ENCODE data around the gene ASIC4. TPM values are rescaled to one million over a fixed set of nuclear protein-coding genes. Genes with fewer than 3 reads are reported as not detected.
A peak's percentile ranks its signal among the peaks of the same experiment; 100 is the strongest.

The ASIC4 gene
- total and polyA plus RNA-seq, 2 of the 4 experiments (the other 2 are of a cell fraction): 0.10 TPM; not detected in 1

DNA sequence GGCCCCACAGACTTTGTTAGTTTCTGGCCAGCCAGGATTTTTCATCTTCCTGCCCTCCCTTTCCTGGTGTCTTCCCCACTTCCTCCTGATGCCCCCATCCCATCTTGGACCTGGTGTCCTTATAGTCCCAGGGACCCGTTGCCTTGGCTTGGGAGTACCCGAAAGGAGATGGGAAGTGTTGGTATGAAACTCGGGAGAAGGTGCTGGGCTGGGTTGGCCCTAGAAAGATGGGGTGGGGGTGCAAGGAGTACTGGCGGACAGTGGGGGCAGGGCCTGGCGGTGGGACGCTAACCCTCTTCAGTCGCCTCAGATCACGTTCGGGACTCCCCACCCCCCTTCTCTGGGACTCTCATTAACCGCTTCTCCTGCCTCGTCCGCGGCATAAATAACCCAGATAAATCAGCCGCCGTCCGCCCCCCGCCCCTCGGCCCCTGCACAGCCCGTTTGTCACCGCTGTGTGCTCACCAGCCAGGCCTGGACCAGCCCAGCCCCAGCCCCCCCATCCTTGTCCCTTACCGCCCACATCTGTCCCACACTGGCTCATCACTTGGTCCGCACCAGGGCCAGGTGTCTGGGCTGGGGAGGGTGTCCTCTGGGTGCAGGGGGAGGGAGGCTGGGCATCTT is 3.7 kb upstream of the ASIC4 start:
- H2BK120ac ChIP-seq (ENCODE audit: low read depth, low read length): no peak overlapping the region
- no peak overlapping the region for H4K5ac ChIP-seq (ENCODE audit: low read depth, low read length)
- no TSS peak for BruUV-seq (replicated peaks)
- peaks cover 15% of the 10 kb centered on the region for H3K36me3 ChIP-seq (ENCODE audit: control insufficient read depth, insufficient read depth, low read length)
- peak overlapping the region; percentile 25; the same call in 1 of the 2 replicates for H3K9ac ChIP-seq (ENCODE audit: low read depth, low read length)
- no peak overlapping the region for H3K23ac ChIP-seq (ENCODE audit: low read depth, low read length)
- H2AK9ac ChIP-seq (replicated peaks; ENCODE audit: low read depth, low read length, poor library complexity): no peak overlapping the region
- H3K9me3 ChIP-seq (ENCODE audit: control insufficient read depth, insufficient read depth, low read length): no peaks in the 10 kb centered on the region
- H2BK5ac ChIP-seq (ENCODE audit: low read depth, low read length, poor library complexity, severe bottlenecking): no peak overlapping the region
- H3K56ac ChIP-seq (ENCODE audit: extremely low read depth, insufficient read depth, low read length): no peak overlapping the region
- intact Hi-C loops (cut with micrococcal nuclease) (no loop called here), in situ Hi-C loops (cut with MboI; ENCODE audit: low sequenced_read_pairs) (no loop called here), dilution Hi-C loops (cut with HindIII; ENCODE audit: low sequenced_read_pairs, unreplicated experiment) (no loop called here)
- H3K18ac ChIP-seq (ENCODE audit: low read depth, low read length): no peak overlapping the region
- H2AFZ ChIP-seq (replicated peaks; ENCODE audit: low read length, poor library complexity): peak overlapping the region; percentile 75
- H3K4me3 ChIP-seq (ENCODE audit: insufficient read depth, low read depth, low read length): no peak overlapping the region
- H4K8ac ChIP-seq (ENCODE audit: low read depth in 2 of 2, low read length in 2 of 2): no peak overlapping the region
- H4K91ac ChIP-seq (ENCODE audit: insufficient read depth, low read depth, low read length): no peak overlapping the region
- H2BK15ac ChIP-seq (ENCODE audit: low read depth, low read length): no peak overlapping the region
- H3K27me3 ChIP-seq (ENCODE audit: control insufficient read depth, insufficient read depth, low read length): peaks cover 53% of the 10 kb centered on the region
- no peak for ATAC-seq (ENCODE audit: low read depth)
- H2BK20ac ChIP-seq (ENCODE audit: low read depth, low read length): no peak overlapping the region
- no peaks in the 10 kb centered on the region for H3K9me1 ChIP-seq (ENCODE audit: insufficient read depth, low read length)
- H3K27ac ChIP-seq (ENCODE audit: insufficient read depth, low read length): no peak overlapping the region
- H3K4ac ChIP-seq (ENCODE audit: low read depth, low read length): no peak overlapping the region
- H3K14ac ChIP-seq (replicated peaks; ENCODE audit: low read depth, low read length): no peak overlapping the region
- CTCF ChIA-PET: interaction anchor here (0.9 to 2.0 kb wide), 7 partner anchors 8 to 21 kb away, joined by 3 to 28 read pairs (median 7); partner anchors contain the start of gene GMPPA
- no peak overlapping the region for H2AK5ac ChIP-seq (ENCODE audit: low read depth, low read length)
- H4K20me1 ChIP-seq (ENCODE audit: insufficient read depth, low read length): no peaks in the 10 kb centered on the region
- TF ChIP-seq MAZ (IDR thresholded peaks at IDR 0.05; ENCODE audit: borderline replicate concordance, low read depth, low read length) (no peak), RAD21 (IDR thresholded peaks at IDR 0.05; ENCODE audit: low read length) (no peak), FOS (IDR thresholded peaks at IDR 0.05; ENCODE audit: low read depth, low read length) (no peak)
- TF ChIP-seq, protein P1, sequence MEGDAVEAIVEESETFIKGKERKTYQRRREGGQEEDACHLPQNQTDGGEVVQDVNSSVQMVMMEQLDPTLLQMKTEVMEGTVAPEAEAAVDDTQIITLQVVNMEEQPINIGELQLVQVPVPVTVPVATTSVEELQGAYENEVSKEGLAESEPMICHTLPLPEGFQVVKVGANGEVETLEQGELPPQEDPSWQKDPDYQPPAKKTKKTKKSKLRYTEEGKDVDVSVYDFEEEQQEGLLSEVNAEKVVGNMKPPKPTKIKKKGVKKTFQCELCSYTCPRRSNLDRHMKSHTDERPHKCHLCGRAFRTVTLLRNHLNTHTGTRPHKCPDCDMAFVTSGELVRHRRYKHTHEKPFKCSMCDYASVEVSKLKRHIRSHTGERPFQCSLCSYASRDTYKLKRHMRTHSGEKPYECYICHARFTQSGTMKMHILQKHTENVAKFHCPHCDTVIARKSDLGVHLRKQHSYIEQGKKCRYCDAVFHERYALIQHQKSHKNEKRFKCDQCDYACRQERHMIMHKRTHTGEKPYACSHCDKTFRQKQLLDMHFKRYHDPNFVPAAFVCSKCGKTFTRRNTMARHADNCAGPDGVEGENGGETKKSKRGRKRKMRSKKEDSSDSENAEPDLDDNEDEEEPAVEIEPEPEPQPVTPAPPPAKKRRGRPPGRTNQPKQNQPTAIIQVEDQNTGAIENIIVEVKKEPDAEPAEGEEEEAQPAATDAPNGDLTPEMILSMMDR (conservative IDR thresholded peaks at IDR 0.05; ENCODE audit: low read depth, low read length): no peak
- peak overlapping the region; percentile 75; the same call in 1 of the 2 replicates for H3K4me2 ChIP-seq (ENCODE audit: low read depth, low read length)
- POLR2A ChIA-PET (ENCODE audit: unreplicated experiment): interaction anchor here (0.8 kb wide), 1 partner anchor 12 kb away, joined by 4 read pairs; the partner anchor contains the start of gene GMPPA
- WGBS, 2 experiments (ENCODE audit: extremely low coverage in 2 of 2, insufficient read length in 1 of 2): 23% methylated on average over 4 of the region's 22 CpGs; no CpG with 5 or more reads in 1 of the 2 experiments
- DNase-seq: no peak
- H3K4me1 ChIP-seq (ENCODE audit: control insufficient read depth, insufficient read depth, low read length): peaks cover 8% of the 10 kb centered on the region; the same call in 1 of the 2 replicates
- no peaks in the 10 kb centered on the region for H3K79me1 ChIP-seq (ENCODE audit: low read depth in 1 of 2, low read length in 2 of 2)
